SH-SY5Y (cell line): ENCODE measurements around the gene JAZF1.

Experiments
- GATA2 ChIP-seq: IDR thresholded peaks from 2 replicates; pipeline ENCODE4 v1.6.1; 2011; ENCODE audit warnings: mild to moderate bottlenecking, low read depth, low read length
- GATA3 ChIP-seq: IDR thresholded peaks from 2 replicates; pipeline ENCODE4 v1.6.1; 2011; ENCODE audit warnings: low read depth, mild to moderate bottlenecking, low read length, moderate library complexity

DNA sequence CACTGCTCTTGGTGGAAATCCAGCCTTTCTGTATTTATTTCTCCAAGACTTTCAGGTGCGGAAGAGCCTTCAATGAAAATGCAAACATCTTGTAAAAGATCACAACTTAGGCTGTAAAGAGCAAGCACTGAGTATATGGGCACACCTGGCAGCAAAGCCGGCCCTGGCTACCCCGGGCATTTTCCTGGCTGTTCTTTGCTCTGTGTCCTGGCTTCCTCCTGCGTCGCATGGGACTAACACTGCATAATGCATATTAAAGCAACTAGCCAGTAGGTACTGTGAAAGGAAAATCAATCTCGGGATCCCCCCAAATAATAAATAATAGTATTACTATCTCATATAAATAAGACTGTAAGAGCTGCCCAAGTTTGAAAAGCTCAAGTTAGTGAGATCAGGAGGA is 9.9 kb downstream of the JAZF1 start:
- no peak for TF ChIP-seq GATA2
- TF ChIP-seq GATA3: no peak
